ENCODE measurements around the gene LAMA1. TPM values are rescaled to one million over a fixed set of nuclear protein-coding genes. Genes with fewer than 3 reads are reported as not detected.

LAMA1 gene
- total and polyA plus RNA-seq, 10 of the 15 experiments (the other 5 are each of a cell fraction or from before 2014, with no cell fraction given), result under 0.01 to 1.9 (median 0.06) TPM; not detected in 6

GRCh38 chr18:6928359-6928758, 189.2 kb downstream of the LAMA1 start:
- Histone ChIP-seq H3K27ac (ENCODE audit: control insufficient read depth, insufficient read depth) (no peak overlapping the region), H3K4me2 (ENCODE audit: control insufficient read depth, insufficient read depth) (no peak overlapping the region), H3K4me3 (no peak overlapping the region), H3K9me3 (replicated peaks; ENCODE audit: control insufficient read depth, insufficient read depth, low read length) (no peaks in the 10 kb centered on the region), H3K36me3 (ENCODE audit: control insufficient read depth in 2 of 2, insufficient read depth in 2 of 2, low read length in 1 of 2) (no peaks in the 10 kb centered on the region), H3K9ac (ENCODE audit: control insufficient read depth, insufficient read depth, low read length) (no peak overlapping the region), H3K79me2 (ENCODE audit: control insufficient read depth, insufficient read depth, low read length) (no peaks in the 10 kb centered on the region), H3K27me3 (replicated peaks in 1 of 2; ENCODE audit: control insufficient read depth in 2 of 2, insufficient read depth in 2 of 2, low read length in 1 of 2) (no peaks in the 10 kb centered on the region), H2AFZ (ENCODE audit: control insufficient read depth, low read depth, low read length) (no peak overlapping the region), H3K4me1 (ENCODE audit: control insufficient read depth, insufficient read depth, low read length) (no peaks in the 10 kb centered on the region), H4K20me1 (ENCODE audit: control insufficient read depth, insufficient read depth) (no peaks in the 10 kb centered on the region)
- ChIA-PET SMC1A (ENCODE audit: uncharacterized antibody, unreplicated experiment) (no interaction called here), CTCF (no interaction called here), RAD21 (ENCODE audit: unreplicated experiment) (no interaction called here), POLR2A (no interaction called here)
- in situ Hi-C loops (cut with MboI) (loop anchor here (25.0 kb wide), 1 partner anchor 2009 kb away; no protein-coding TSS in a partner anchor), intact Hi-C loops (cut with micrococcal nuclease; ENCODE audit: unreplicated experiment) (no loop called here)
- no TSS peak for BruUV-seq (replicated peaks)
- 38% methylated on average over 11 of the region's 11 CpGs for WGBS (ENCODE audit: insufficient coverage, insufficient replicate concordance, low lambda C conversion rate, missing lambda C conversion rate)
- FAIRE-seq, result no peak
- ATAC-seq, result no peak
- no peak for TF ChIP-seq NFXL1 (IDR thresholded peaks at IDR 0.05; ENCODE audit: borderline replicate concordance)
- no peak for TF ChIP-seq CHD4 (IDR thresholded peaks at IDR 0.05)
- TF ChIP-seq ZZZ3 (IDR thresholded peaks at IDR 0.05; ENCODE audit: control insufficient read depth, insufficient read length, low read depth), result no peak
- no peak for TF ChIP-seq SMAD1 (IDR thresholded peaks at IDR 0.05; ENCODE audit: low read depth, partially characterized antibody)
- TF ChIP-seq RCOR1 (conservative IDR thresholded peaks at IDR 0.05; ENCODE audit: low read depth, low read length), result no peak
- no peak for TF ChIP-seq BHLHE40 (IDR thresholded peaks at IDR 0.05; ENCODE audit: borderline replicate concordance in 1 of 2, low read depth in 2 of 2, low read length in 1 of 2)
- no peak for TF ChIP-seq BACH1 (IDR thresholded peaks at IDR 0.05; ENCODE audit: borderline replicate concordance)
- TF ChIP-seq POLR2A (IDR thresholded peaks at IDR 0.05; ENCODE audit: low read depth, low read length), result no peak
- TF ChIP-seq BRCA1 (IDR thresholded peaks at IDR 0.05; ENCODE audit: low read depth, low read length), result no peak
- TF ChIP-seq ATF3 (IDR thresholded peaks at IDR 0.05; ENCODE audit: borderline replicate concordance, extremely low read depth, low read depth, low read length), result no peak
- TF ChIP-seq CBX5 (IDR thresholded peaks at IDR 0.05; ENCODE audit: low read depth), result no peak
- TF ChIP-seq SKIL (IDR thresholded peaks at IDR 0.05; ENCODE audit: low read depth, poor library complexity, severe bottlenecking), result no peak
- no peak for DNase-seq (ENCODE audit: low read depth, low spot score)

All from GM12878 (cell line).